Activated T-cell treated with anti-CD3 and anti-CD28 coated beads for 48 hours (primary cell): ENCODE results near the gene HCFC2.
"Not testable (repeated sequence)": the region's sequence is repeated elsewhere in the genome, so short reads cannot be mapped to it uniquely, and the experiment has no call there.

Source experiments
- DNase-seq: peaks from one replicate; pipeline ENCODE4 v3.0.0-alpha.2; 2020; ENCODE audit warnings: low read depth

HCFC2 gene

DNA sequence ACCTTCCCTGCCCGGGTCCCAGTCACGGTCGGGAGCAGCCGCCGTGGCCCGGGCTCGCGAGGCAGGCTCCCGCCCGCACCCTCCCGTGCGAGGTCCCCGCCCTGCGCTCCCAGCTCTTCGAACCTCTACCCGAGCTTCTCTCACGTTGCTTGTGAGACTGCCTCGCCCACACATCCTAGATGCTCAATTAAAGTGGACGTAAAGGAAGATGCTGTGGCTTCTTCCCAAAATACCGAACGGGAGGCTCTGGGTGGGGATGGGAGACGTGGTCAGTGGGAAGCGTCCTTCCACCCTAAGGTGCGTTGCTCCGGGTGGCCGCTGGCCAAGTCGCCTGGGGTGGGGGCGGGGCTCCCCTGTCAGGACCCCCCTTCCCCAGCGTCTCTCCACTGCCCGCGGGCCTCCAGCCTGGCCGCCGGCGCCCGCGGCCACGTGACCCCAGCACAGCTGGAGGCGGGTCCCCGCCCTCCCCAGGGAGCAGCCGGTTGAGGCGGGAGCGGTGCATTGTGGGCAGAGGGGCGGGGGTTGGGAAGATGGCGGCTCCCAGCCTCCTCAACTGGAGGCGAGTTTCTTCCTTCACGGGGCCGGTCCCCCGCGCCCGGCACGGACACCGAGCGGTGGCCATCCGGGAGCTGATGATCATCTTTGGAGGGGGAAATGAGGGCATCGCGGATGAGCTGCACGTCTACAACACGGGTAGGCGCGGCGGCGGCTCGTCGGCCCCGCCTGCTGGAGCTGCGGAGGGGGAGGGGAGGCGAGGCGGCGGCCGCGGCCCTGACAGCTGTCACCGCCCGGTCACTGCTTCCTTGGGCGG is at the start of gene HCFC2:
HCFC2 (plus strand) TSS at position 501 of the 811 bp plus-strand sequence; CDS start at position 531, 30 bp downstream.
- peak; percentile 87 for DNase-seq

GRCh38 chr12:104021862-104022261 is 42.5 kb upstream of the HCFC2 start:
- DNase-seq = not testable (repeated sequence)

GRCh38 chr12:104022786-104023185 is 41.5 kb upstream of the HCFC2 start:
- no peak for DNase-seq

- no peak for DNase-seq
Observed at GRCh38 chr12:104023710-104024109, 40.6 kb upstream of the HCFC2 start.

DNA sequence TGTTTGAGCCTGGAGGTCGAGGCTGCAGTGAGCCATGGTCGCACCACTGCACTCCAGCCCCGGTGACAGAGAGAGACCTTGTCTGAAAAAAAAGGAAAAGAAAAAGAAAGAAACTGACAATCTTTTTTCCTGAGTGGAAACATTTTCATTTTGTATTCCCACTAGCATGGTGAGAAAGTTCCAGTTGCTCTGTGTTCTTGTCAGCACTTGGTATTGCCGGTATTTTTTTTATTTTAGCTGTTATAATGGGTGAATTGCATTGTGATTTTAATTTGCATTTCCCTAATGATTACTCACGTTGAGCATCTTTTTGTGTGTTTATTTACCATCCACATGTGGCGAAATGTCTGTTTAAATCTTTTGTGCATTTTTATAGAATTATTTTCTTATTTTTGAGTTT is 40.0 kb upstream of the HCFC2 start:
- no peak for DNase-seq

GRCh38 chr12:104025771-104026170 is 38.6 kb upstream of the HCFC2 start:
- DNase-seq = no peak

DNA sequence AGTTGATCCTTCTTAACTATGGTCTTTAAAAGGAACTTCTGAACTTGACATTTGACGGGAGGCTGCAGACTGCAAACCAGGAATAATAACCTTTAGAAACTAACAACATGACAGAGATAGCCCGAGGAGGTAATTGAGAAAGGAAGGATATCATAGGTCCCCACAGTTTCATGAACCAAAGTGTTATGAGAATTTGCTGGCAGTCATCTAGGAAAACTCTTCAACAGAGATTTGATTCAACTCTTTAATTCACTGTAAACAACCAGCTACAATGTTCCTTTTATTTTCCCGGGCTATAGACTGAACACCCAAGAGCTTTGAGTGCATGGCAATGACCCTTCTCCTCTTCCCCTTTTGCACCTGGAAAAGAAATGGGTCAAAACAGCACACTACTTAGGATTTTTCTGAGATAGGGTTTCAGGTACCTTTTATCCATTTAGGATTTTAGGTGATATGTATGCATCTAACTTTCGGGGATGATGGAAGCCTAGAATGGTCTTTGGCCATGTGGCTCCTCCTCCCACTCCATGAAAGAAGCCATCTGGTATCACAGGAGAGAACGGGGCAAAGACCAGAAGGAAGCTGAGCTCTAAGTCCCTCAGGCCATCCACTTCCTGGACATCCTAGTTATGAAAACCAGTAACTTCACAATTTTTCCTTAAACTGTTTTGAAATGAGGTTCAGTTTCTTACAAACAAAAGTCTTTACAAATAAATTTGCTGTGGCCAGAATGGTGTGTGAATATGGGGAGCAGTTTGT is 37.3 kb upstream of the HCFC2 start:
- no peak for DNase-seq

GRCh38 chr12:104030596-104030995 is 33.7 kb upstream of the HCFC2 start:
- not testable (repeated sequence) for DNase-seq

DNA sequence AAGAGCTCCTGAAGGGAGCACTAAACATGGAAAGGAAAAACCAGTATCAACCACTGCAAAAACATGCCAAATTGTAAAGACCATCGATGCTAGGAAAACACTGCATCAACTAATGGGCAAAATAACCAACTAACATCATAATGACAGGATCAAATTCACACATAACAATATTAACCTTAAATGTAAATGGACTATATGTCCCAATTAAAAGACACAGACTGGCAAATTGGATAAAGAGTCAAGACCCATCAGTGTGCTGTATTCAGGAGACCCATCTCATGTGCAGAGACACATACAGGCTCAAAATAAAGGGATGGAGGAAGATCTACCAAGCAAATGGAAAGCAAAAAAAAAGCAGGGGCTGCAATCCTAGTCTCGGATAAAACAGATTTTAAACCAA is 28.2 kb upstream of the HCFC2 start:
- DNase-seq = not testable (repeated sequence)

GRCh38 chr12:104039769-104040168 is 24.6 kb upstream of the HCFC2 start:
- DNase-seq = not testable (repeated sequence)

- DNase-seq = no peak
Observed at GRCh38 chr12:104042580-104042979, 21.8 kb upstream of the HCFC2 start.

GRCh38 chr12:104044158-104044557 is 20.2 kb upstream of the HCFC2 start:
- no peak for DNase-seq

GRCh38 chr12:104046306-104046705 is 18.0 kb upstream of the HCFC2 start:
- DNase-seq = no peak

DNA sequence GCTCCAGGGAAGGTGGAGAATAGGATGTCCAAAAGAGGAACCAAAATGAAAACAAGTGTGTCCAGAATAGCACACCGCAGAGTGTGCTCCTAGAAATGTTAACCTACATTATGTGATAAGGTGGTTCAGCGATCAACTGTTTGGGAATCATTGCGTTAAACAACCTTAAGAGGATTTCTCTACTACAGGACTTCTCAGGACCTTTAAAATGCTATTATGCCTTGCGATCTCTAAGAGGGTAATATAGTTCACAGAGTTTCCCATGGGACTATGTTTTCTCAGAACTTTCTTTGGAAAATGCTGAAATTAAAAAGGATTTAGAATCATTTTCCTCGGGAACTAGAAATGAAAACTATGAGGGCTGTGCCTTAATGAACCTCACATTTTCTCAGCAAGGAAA is 16.2 kb upstream of the HCFC2 start:
- no peak for DNase-seq

- no peak for DNase-seq
Observed at GRCh38 chr12:104048811-104049210, 15.5 kb upstream of the HCFC2 start.

GRCh38 chr12:104049278-104049902 is 14.9 kb upstream of the HCFC2 start:
- DNase-seq = no peak

DNA sequence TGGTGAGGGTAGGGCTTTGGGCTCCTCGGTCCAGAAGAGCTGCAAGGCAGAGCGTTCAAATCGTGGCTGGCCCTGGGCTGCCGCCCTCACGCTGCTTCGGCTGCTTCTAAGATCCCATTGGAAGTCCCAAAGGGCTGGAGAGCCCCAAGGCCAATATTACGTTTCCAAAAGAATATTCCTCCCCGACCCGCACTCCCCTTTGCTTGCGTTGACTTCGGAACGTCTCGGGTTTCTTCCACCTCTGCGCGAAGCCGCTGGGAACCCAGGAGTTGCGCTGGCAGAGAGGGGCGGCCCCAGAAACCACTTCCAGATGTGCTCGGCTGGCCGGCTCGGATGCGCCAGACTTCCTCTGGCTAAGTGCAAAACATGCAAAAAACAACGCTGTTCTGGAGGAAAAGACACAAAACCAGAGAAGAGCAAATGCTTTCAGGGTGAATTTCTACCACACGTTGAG is 14.4 kb upstream of the HCFC2 start, which contains the start of gene GLT8D2:
GLT8D2 (minus strand) TSS at position 285 of the 454 bp plus-strand sequence. CDS start 30,539 bp downstream, outside the sequence.
- no peak for DNase-seq

- DNase-seq = no peak
Observed at GRCh38 chr12:104050436-104050835, 13.9 kb upstream of the HCFC2 start.

DNA sequence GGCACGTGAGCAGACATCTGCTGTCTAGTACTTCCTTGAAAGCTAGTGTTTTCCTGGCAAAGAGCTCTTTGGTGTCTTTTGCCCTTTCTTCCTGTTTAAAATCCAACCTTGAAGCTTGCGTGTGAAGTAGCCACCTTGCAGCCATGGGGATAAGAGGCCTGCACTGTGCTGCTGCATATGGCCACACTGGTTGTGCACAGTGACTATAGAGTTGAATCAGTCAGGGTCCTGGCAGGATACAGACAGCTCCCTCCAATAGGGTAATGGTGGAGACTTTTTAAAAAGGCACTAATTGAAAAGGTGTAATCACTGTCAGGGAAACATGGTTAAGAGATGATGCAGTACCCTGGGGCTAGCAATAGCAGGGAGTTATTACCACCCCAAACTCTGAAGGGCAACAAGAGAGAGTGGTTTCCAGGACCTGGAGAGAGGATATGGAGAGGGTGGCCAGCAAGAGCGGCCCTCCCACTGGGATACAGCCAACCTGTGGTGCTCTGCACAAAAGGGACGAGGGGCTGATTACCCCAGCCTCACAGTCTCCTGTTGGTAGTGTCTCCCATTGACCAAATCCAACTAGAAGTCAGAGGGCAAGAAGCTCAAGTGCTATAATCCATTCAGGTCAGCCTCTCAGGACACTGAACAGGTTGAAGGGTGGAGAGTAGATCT is 9.5 kb upstream of the HCFC2 start:
- DNase-seq = no peak

GRCh38 chr12:104055686-104056388 is 8.5 kb upstream of the HCFC2 start:
- no peak for DNase-seq

DNA sequence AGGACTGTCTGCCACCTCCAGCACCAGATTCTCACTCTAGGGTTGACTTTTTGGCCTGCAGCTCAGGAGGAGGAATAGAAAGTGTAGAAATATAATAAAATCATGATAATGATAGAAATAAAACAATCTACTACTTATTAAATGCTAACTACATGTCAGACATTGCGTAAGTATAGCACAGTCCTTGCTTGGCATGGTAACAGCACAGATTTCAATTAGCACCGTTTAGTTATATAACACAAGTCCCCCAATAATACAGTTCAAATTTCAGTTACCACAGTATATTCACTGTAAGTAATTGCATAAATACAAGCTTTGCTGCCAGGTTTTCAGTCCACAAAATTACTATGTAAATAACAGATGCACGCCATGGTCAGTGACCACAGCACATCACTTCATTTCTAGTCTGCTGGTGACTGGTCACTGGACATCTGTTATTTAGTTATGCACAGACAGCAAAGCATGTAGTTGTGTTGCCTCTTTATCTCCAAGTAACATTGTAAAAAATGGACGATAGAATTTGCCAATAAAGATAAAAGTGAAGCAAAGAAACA is 7.8 kb upstream of the HCFC2 start:
- DNase-seq = no peak
